B cell (primary cell): ENCODE measurements around the gene RPTOR.

Experiments
- EZH2 ChIP-seq: IDR thresholded peaks from 2 replicates; pipeline ENCODE4 v1.6.1; 2012; ENCODE audit warnings: borderline replicate concordance, low read depth, mild to moderate bottlenecking, moderate library complexity, low read length; ENCODE audit not compliant: insufficient read depth, poor library complexity, severe bottlenecking
- TF ChIP-seq, protein P1 (sequence below): fragments of 200-600 bp; IDR thresholded peaks from one replicate; pipeline ENCODE4 v1.8.0; 2022; ENCODE audit warnings: antibody characterized with exemption, mild to moderate bottlenecking

DNA sequence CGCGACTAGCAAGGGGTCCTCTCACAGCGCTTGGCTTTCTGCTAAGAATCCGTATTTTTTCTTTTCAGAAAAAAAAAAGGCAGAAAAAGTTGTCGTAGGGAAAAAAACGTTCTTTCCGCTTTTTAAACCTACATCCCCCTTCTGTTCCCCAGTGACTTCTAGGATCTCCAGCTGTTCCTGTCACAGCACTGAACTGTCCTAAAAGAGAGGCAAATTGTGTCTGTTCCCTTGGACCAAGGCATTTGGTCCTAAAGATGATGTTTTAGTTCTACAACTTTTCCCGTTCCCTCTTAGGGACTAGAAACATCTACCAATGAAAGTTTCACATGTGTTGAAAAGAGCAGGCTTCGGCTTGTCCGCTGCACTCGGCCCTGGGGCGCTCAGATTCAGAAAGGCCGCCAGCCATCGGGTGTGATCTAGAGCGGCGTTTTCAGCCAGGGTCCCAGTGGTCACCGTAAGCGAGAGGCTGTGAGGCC lies 346.3 kb downstream of the RPTOR start:
- TF ChIP-seq, protein P1, sequence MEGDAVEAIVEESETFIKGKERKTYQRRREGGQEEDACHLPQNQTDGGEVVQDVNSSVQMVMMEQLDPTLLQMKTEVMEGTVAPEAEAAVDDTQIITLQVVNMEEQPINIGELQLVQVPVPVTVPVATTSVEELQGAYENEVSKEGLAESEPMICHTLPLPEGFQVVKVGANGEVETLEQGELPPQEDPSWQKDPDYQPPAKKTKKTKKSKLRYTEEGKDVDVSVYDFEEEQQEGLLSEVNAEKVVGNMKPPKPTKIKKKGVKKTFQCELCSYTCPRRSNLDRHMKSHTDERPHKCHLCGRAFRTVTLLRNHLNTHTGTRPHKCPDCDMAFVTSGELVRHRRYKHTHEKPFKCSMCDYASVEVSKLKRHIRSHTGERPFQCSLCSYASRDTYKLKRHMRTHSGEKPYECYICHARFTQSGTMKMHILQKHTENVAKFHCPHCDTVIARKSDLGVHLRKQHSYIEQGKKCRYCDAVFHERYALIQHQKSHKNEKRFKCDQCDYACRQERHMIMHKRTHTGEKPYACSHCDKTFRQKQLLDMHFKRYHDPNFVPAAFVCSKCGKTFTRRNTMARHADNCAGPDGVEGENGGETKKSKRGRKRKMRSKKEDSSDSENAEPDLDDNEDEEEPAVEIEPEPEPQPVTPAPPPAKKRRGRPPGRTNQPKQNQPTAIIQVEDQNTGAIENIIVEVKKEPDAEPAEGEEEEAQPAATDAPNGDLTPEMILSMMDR = no peak
- TF ChIP-seq EZH2 = no peak
